Suprapubic skin (tissue), 4 donors: ENCODE measurements around the gene TNFRSF19.

Source experiments
- CTCF ChIP-seq, 2 donors: fragments of 200-600 bp in 1 of 2; fragments of 450-650 bp in 1 of 2; sonication (generic) in 1 of 2; IDR thresholded peaks; one replicate each; pipeline ENCODE4 v1.5.1; 2016 to 2019; ENCODE audit warnings: antibody characterized with exemption in 2 of 2, mild to moderate bottlenecking in 1 of 2, moderate library complexity in 1 of 2
- POLR2A ChIP-seq, 2 donors: fragments of 450-650 bp; IDR thresholded peaks; one replicate each; pipeline ENCODE4 v1.6.1; 2017; ENCODE audit warnings: antibody characterized with exemption in 2 of 2, mild to moderate bottlenecking in 2 of 2, moderate library complexity in 2 of 2
- POLR2AphosphoS5 ChIP-seq, 3 donors: sonication (generic); formaldehyde crosslinking; IDR thresholded peaks; one replicate each; pipeline ENCODE4 v1.6.1; 2017; ENCODE audit warnings: antibody characterized with exemption in 3 of 3

GRCh38 chr13:23584275-23584674 lies 14.1 kb downstream of the TNFRSF19 start:
- no peak for TF ChIP-seq POLR2A (IDR thresholded peaks at IDR 0.05)
- no peak for TF ChIP-seq POLR2AphosphoS5 (IDR thresholded peaks at IDR 0.05)
- no peak for TF ChIP-seq CTCF (IDR thresholded peaks at IDR 0.05)
